Measurements from ENCODE around the gene PRSS27.

- TF ChIP-seq CTCF (conservative IDR thresholded peaks at IDR 0.05 in 1 of 2, IDR thresholded peaks at IDR 0.05 in 1 of 2; ENCODE audit: low read depth in 1 of 2, low read length in 2 of 2) (no peak), EZH2 (IDR thresholded peaks at IDR 0.05; ENCODE audit: low read length, missing control alignments) (no peak)
These were observed 43.1 kb upstream of the PRSS27 start for GRCh38 chr16:2763173-2763572.
